NCI-H774 (cell line): ENCODE measurements around the gene COL3A1.

ENCODE experiments used
- DNase-seq: peaks from one replicate; lab custom pipeline; 2025; lab: John Stamatoyannopoulos, UW

The COL3A1 gene

DNA sequence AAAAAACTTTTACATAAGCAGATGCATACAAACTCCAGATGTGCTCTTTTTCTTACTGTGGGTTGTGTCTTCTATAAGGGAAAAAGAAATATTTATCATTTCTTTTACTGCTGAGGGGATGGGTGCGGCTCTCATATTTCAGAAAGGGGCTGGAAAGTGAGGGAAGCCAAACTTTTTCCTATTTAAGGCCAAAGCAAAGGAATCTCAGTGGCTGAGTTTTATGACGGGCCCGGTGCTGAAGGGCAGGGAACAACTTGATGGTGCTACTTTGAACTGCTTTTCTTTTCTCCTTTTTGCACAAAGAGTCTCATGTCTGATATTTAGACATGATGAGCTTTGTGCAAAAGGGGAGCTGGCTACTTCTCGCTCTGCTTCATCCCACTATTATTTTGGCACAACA, at the start of gene COL3A1:
Gene COL3A1, plus strand, starts transcription at position 210 of the 400 bp plus-strand sequence. Its CDS starts 117 bp downstream, at position 327.
- no peak for DNase-seq

DNA sequence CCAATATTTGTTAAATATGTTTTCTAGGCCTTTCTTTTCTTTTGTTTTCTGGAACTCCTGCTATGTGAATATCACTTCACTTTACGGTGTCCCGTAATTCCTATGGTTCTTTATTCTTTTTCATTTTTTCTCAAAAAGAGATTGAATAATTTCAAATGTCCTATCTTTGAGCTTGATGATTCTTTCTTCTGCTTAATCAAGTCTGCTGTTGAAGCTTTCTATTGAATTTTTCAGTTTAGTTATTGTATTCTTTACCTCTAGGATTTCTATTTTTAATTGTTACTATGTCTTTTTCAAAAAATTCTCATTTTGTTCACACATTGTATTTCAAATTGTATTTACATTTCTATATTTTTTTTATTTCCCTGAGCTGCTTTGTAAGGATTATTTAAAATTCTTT, 45.5 kb upstream of the COL3A1 start:
- no peak for DNase-seq

DNA sequence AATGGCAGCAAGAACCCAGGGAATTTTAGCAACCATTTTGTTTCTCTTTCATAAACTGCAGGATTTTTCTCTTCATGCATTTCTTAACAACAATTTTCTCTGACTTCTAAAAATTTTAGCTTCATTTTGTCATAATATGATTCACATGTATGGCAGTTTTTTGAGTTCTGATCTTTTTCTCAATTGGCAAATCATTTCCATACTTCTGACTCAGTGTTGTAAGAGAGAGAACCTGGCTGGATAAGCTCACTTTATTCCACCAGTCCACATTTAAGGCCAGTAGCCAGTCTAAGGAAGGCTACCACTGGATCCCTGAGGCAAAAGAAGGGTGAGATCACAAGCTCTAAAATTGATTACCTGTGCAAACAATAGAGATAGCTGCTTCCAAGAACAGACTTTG, 42.8 kb upstream of the COL3A1 start:
- DNase-seq: no peak

DNA sequence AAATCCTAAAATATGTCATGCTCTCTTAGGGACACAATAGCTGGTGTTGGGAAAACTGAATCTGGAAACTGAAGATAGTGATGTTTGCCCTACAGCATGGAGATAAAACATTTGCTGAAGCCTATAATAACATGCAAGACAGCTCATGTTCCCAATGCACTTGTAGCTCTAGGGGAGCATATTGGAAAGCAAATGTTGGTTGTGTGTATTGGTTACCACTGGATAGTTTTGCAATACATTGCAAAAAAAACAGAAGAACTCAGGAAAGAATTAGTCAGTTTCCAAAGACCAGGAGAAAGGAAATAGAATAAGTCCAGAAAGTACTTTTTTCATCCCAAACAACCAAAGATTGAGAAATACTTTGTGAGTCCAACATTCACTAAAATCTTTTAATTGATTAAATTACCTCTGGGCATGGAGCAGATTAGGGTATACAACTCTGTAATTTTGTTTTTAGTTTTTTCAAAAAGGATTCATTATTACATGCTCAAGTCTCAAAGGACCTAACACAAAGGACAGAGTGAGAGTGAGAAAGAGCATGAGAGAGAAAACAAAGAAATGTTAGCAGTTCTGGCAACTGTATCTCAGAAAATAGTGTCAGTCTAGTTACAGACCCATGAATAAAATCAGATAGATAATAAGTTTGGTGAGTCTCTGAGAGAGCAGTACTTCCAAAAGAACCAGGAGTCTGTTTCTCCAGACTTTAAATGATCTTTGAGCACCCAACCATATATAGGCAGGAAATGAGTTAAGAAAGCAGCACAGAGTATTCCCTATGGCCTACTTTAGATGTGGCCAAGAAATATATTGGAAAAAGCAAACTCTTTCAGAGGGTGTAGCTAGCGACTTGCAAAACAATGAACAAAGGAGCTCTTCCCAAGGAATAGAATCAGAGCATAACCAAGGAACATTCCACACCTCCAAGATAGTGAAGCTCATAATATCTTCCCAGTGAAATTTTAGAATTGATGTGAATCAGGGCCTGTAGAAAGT, 36.6 kb upstream of the COL3A1 start:
- DNase-seq: no peak

DNA sequence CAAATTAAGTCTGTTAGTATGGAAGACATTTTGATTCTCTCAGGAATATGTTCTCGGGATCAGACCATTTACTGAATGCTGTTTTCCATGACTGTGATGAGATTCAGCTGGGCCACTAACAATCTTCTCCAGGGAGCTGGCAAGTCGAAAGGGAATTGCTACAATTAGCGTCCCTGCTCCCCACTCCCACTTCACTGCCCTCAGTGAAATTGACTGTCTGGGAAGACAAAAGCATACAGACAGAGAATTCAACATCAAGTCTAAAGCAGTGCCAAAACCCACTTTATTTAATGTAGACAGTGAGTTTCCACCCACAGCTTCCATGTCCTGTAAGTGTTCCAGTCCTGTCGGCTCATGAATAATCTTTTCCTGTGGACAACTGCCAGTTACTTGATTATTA, 34.0 kb upstream of the COL3A1 start:
- DNase-seq: no peak

DNA sequence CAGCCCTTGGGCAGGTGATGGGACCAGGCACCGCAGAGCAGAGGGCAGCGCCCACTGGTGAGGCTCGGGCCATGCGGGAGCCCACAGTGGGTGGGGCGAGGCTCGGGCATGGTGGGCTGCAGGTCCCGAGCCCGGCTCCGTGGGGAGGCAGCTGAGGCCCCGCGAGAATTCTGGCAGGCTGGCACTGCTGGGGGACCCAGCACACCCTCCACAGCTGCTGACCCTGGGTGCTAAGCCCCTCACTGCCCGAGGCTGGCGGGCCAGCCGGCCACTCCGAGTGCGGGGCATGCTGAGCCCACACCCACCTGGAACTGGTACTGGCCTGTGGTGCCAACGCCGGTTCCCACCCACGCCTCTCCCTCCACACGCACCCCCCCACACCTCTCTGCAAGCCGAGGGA, 29.7 kb upstream of the COL3A1 start:
- DNase-seq: no peak

DNA sequence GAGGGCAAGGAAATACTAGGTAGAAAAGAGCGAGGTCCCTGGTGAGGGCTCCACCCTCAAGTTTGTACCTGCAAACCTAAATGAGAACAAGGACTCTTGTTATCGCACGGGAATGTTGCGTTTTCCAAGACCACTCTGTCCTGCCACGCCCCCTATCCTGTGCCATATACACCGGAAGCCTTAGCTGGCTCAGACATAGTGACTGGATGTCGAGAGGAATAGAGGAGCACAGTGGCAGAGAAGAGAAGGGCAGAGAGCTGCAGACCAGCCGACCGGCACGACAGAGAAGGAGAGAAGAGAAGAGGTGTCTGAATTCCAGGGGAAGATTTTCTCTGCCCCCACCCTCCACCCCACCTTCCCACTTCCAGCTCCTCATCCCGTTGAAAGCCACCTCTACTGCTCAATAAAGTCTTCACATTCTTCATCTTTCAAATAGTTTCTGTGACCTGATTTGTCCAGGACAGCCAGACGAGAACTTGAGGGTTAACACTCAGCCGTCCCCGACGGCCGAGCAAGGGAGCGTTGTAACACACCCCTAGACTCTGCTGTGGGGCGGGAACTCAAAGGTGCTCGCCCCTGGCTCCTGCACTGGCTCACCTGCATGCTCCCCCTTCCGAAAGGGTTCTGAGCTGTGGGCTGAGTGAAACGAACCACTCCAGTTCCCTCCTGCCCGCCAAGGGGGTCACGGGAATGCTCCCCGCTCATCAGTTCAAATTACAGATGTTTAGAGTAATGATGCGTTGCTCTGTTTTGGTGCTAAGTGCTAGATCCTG, 24.9 kb upstream of the COL3A1 start:
- DNase-seq: no peak

DNA sequence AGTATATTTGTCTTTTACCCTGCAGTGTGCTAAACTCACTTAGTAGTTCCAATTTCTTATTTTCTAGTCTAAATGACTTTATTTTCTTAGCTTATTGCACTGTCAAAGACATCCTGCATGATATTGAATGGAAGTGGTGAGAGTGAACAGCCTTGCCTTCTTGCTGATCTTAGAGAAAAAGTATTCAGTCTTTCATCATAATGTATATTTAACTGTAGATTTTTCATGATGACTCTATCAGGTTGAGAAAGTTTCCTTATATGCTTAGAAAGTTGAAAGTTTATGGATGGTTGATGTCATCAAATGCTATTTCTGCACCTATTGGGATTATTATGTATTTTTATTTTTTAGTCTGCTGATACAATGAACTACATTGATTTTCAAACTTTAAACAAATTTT, 21.3 kb upstream of the COL3A1 start:
- DNase-seq: no peak

DNA sequence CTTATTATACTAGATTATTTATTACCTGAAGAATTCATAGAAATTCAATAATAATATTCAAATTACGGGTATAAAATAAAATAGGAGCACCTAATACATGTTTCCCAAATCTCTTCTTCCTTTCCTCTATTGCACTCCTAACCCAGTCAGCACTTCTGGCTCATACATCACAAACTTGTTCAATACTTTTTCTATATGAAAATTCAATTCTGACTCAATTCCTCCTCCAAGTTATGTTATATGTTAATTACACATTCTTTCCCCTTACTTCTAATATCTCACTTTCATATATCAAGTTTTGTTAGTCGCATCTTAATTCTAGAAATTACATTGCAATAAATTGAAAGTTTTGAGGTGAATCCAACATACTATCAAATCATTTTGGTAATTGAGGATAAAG, 17.9 kb upstream of the COL3A1 start:
- no peak for DNase-seq

DNA sequence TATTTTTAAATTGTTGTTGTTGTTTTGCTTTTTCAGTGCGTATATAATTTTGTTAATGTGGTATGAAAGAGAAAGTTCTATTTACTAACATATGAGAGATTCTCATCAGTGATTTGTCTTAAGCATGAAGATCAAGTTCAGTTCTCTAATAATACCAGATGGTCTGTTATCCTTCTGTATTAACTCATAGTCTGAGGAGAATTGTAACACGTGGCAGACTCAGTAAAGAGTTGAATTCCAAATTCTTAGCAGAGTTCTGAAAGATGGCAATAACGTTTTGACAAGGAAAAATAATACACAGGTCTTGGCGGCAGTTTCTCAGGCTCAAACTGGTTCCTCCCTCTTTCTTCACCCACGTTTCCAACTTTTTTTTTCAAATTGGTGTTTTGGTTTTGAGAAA, 17.2 kb upstream of the COL3A1 start:
- DNase-seq: no peak

DNA sequence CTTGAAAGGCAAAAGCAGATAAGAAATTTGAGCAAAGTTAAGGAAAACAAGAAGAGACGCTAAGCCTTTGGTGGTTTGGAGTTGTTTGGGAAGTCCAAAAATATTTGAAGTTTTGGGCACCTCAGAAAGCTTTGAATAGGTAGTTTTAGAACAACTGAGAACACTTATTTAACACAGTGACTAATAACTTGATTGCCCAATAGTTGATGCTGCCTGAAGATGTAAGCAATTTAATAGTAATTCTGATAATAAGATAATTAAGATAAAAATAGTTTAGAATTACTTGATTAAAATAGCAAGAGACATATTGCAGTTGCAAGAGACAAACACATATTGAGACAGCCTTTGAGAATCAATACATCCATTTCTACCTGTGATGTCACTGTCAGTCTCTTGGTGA, 16.5 kb upstream of the COL3A1 start:
- no peak for DNase-seq

DNA sequence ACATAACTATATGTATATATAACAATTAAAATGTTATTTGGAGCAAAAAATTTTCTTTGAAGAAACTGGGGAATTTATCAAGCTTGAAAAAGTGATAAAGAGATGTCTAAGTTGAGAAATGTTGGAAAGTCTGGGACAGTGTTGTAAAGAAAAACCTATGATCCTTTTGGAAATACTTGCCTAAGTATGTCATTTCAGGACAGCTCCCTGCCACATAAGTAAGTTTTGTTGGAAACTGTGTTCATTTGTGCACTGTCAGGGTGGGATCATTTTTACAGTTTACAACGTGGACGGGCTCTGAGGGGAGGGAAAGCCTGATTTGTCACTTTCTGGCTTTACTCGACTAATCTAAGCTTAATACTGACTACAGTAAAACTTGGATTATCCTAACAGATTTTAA, 10.4 kb upstream of the COL3A1 start:
- DNase-seq: no peak

DNA sequence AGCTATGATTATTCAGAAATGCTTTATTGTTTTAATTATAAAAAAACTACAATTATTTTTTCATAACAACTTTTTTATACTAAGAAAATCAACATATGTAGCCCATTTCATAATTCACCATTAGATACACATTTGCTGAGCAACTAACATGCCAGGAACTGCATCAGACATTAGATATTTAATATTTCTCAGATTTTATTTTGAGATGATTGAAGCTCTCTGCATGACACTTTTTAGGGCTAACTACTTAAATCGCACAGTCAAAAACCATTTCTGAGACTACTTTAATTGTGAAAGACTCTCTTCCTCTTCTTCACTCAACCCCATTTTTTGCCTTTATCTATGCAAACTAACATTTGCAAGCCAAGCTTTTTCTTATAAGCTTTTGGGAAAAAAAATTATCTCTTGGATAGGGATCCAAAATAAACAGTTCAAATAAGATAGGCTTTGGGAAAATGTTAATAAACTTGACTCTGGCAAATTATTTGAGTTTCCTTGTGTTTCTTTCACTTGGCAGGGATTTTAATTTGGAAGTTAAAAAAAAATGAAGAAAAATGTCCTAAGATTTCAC, 9.1 kb upstream of the COL3A1 start:
- DNase-seq: no peak

DNA sequence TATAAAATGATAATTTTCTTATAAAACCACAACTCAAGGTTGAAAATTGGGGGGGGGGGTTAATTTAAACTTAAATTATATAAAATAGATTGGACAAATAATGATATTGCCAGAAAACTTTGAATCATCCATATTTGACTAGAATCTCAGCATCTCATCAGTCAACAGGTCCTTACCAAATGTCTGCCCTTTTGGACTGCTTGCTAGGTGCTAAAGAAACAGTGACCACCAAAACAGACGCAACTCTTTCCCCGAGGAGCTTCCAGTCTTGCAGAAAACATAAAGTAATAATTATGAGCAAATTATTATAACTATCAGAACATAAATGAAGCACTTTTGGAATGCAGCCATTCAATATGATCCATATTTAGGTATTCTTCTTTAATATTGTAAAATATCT, 8.6 kb upstream of the COL3A1 start:
- DNase-seq: no peak

DNA sequence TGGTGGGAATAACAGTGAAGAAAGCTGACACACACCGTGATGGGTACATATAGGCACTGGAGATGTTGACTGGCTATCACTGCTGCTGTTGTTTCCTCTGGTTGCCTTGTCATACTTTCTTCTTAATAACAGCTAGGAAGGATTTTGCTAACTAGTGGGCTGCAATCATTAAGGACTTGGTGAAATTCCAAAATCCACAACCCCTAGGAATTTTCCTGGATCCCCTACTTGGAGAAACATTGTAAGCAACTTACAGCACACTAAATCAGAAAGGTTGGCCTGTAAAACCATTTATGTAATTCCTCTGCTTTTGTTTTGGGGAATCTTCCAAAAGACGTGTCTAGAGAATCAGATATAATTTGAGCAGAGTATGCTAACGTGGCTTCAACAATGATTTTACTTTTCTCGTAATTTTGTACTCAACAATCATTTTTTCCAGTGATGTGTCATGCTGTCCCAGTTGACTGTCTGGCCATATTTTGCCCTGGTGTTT, 8.0 kb upstream of the COL3A1 start:
- no peak for DNase-seq

DNA sequence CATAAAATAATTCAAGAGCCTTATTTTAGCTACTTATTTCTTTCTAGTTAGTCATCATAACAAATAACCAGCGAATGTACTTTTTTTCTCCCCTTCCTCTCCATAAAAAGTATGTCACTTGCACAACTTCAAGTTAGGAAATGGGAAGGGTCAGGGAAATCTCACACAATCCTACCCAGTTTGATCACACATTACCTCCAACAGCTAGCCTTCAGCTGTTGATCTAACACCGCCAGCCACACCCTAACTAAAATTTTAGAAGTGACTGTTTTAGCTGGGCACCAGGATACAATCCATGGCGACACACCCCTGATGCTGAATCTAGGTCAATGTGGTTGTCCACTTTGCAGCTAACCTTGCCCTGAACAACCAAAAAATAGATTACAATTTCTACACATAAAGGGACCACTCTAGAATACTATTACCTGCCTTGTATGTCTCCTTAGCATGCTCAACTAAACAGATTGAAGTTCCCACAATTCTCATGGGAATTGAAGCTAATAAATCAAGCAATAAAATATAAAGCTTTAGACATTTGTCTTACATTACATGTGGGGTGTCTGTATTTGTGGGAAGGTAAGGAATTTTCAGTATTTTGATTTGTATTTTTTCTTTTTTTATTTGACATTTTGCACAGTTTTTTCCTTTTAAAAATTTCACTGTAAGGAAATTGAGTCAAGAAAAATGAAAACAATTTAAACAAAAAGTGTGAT, 7.3 kb upstream of the COL3A1 start:
- DNase-seq: no peak

DNA sequence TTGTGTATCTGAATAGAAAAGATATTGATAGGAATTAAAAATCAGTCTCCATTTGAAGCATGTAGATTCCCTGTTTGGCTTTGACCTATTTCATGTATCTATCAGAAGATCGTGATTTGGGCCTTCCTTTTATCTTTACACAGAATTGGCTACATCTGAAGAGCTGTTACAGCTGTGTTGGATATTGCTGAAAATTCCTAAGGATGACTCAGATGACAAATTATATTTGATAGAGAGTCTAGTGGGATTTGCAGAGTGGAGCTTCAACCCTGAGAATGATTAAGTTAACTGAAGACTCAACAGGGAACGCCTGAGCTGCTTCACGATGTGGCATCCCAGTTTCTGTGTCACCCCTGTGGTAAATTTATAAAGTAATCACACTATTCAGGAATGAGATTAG, 4.9 kb upstream of the COL3A1 start:
- DNase-seq: no peak

DNA sequence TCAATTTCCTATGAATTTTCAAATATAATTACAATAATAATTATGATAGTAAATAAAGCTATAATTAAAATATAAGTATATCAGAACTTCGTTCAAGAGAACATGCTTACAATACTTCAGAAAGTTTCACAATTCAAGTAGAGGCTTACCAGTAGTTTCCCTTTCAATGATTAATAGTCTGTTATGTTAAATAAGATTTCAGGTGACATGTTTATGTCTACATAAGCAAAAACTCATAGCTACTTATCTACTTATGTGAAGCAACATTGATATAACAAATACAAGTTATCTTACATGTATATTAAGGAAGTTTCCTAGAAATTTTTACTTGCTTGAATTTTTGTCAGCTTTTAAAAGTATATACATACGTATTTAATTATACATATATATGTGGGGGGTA, 4.5 kb upstream of the COL3A1 start:
- no peak for DNase-seq

DNA sequence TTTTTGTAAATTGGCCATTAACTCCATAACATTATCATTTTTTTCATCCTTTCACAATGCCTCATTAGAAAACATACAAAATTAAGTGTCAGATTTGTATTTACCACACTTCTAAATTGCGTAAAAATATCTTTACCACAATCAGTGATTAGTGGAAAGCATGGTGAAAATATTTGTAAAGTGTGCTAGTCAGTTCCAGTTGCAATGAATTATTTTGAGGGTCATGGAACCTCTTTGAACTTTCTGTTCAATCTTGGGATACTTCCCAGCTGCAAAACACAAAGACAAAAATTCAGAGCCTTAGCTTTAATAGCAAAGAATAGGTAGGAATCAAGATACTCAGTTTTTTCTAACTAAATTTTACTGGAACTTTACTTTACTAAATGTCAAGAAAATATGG, 4.0 kb upstream of the COL3A1 start:
- DNase-seq: no peak

DNA sequence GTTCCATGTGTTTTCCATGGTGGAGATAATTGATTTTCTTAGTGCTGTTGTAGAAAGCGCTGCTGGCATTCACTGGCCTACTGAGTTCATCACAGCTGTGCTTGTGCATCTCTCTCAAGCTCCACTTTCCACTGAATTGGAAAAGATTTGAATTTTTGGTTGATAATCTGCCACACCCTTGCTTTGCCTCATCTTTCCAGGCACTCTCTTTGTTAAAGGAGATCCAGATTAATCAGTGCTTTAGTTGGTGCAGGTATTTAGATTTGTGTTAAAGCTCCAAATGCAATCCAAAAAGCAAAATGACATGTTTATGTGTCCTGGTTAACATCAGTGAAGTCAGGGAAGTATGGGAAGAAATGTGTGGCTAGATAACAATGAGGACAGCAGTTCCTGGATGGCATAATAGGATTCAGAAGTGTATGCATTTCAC, 2.7 kb upstream of the COL3A1 start:
- no peak for DNase-seq

DNA sequence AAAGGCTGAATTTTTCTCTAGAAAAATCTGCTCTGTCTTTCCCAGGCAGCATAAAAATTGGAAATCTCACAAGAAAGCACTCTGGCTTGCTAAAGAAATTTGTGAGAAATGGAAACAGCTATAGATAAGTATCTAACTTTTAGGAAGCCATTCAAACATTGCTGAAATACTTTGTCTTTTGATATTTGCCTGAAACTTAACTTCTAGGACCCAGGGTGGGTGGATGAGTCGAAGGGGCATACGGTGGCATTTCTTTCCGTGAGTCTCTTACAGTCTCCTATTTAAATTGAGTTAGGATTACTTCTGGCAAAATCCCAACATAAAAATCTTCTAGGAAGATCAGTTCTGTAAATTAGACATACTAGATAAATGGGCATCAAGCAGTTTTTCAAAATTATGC, 532 bp upstream of the COL3A1 start:
- DNase-seq: no peak

DNA sequence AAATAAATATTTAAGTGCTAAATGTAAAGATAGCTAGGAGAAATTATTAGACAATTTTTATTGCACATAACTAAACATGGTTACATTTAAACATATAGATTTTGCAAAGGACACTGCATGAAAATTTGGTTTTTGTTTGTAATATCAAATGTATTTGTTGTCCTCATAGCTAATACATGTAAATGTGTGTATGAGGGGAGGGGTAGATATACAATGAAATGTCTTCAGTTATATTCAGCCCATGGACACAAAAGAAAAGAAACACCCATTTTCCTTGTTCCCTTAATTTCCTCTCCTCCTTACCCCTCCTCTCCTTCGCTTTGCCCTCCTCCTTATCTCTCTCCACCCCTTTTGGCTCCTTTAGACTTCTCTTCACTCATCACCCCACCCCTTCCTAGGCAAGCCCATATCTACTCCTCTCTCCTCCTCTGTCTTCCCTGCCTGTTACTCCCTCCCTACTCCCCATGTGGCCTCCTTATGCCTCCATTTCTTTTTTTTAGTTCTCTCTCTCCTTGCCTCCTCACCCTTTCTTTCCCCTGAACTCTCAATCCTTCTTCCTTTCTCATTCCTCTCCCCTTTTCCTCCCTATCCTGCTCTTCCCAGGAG, 1.4 kb downstream of the COL3A1 start:
- DNase-seq: no peak
